Measurements from ENCODE around the gene TTK.

TTK gene

GRCh38 chr6:80077067-80077466 is 72.6 kb downstream of the TTK start:
- H3K4me3 Mint-ChIP-seq, result no peak overlapping the region
- H3K27me3 Mint-ChIP-seq (ENCODE audit: low read depth), result peaks cover 4% of the 10 kb centered on the region
- H3K4me1 Mint-ChIP-seq (ENCODE audit: low read depth), result peaks cover 4% of the 10 kb centered on the region
- no peak overlapping the region for H3K27ac Mint-ChIP-seq
- H3K9me3 Mint-ChIP-seq, result no peaks in the 10 kb centered on the region
- no peaks in the 10 kb centered on the region for H3K36me3 Mint-ChIP-seq (ENCODE audit: low read depth)

DNA sequence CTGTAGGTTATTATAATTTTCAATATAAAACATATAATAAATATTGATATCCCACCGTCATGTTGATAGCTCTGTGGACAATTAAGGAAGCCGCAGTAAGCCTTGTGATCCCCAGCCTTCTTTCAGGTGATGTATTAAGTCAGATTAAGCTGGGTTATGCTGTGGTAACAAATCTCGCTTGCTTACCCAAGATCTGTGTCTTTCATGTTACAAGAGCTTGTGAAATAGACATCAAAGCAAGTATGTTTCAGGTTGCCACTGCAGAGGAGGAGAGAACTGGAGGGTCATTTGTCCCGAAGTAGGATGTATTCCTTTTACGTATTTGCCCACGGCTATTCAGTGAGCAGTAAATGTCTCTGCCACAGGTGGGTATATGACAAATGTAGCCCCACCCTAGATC is 84.2 kb downstream of the TTK start:
- H3K36me3 Mint-ChIP-seq (ENCODE audit: low read depth), result no peaks in the 10 kb centered on the region
- no peaks in the 10 kb centered on the region for H3K9me3 Mint-ChIP-seq
- H3K4me3 Mint-ChIP-seq, result no peak overlapping the region
- H3K4me1 Mint-ChIP-seq (ENCODE audit: low read depth), result no peaks in the 10 kb centered on the region
- H3K27ac Mint-ChIP-seq, result no peak overlapping the region
- peaks cover 27% of the 10 kb centered on the region for H3K27me3 Mint-ChIP-seq (ENCODE audit: low read depth)

GRCh38 chr6:80091506-80091905 is 87.1 kb downstream of the TTK start:
- Mint-ChIP-seq H3K4me3 (no peak overlapping the region), H3K9me3 (no peaks in the 10 kb centered on the region), H3K4me1 (ENCODE audit: low read depth) (peaks cover 7% of the 10 kb centered on the region), H3K27ac (no peak overlapping the region), H3K27me3 (ENCODE audit: low read depth) (peaks cover 27% of the 10 kb centered on the region), H3K36me3 (ENCODE audit: low read depth) (no peaks in the 10 kb centered on the region)
